OCI-LY1 (cell line): ENCODE data around the gene CXCL13.

Source experiments
- CTCF ChIP-seq: fragments of 200-600 bp; sonication (generic), shearing (Covaris generic); IDR thresholded peaks from 2 replicates; pipeline ENCODE4 v1.5.1; 2017; ENCODE audit warnings: mild to moderate bottlenecking, antibody characterized with exemption, low read length, moderate library complexity, mixed read lengths
- EZH2 ChIP-seq: fragments of 200-600 bp; sonication (generic), shearing (Covaris generic); IDR thresholded peaks from 2 replicates; pipeline ENCODE4 v1.8.0; 2017; ENCODE audit warnings: borderline replicate concordance, mixed run types, mild to moderate bottlenecking, antibody characterized with exemption, low read length, moderate library complexity, mixed read lengths

GRCh38 chr4:77595364-77595973, 10.2 kb upstream of the CXCL13 start:
- no peak for TF ChIP-seq CTCF
- no peak for TF ChIP-seq EZH2
